Head of caudate nucleus (tissue), 42 donors: ENCODE results near the gene FARS2.
"Not testable (repeated sequence)": the region's sequence is repeated elsewhere in the genome, so short reads cannot be mapped to it uniquely, and the experiment has no call there.

Experiments used
- DNase-seq, 42 donors: peaks; one replicate each; pipeline versions ENCODE4 v3.0.0 to v3.0.0-alpha.2; 2020 to 2021; ENCODE audit warnings: mixed read lengths in 7 of 42
- intact Hi-C: fragments of 100-400 bp; cut with DNase I; formaldehyde crosslinking; loops from one replicate; pipeline ENCODE4 v1.15.0; 2022

The FARS2 gene

DNA sequence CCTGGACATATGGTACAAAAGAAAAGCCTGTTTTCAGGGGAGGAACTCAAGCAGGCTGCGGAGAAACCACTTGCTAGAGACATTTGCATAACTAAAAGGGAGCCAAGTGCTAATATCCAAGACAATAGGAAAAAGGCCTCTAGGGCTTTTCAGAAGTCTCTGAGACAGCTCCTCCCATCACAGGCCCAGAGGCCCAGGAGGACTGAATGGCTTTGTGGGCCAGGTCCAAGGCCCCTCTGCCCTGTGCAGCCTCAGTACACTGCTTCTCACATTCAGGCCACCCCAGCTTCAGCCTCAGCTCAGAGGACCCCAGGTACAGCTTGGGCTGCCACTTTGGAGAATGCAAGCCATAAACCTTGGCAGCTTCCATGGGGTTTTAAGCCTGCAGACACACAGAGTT is 545.1 kb downstream of the FARS2 start:
- intact Hi-C loops, DNase-seq: not testable (repeated sequence)

DNA sequence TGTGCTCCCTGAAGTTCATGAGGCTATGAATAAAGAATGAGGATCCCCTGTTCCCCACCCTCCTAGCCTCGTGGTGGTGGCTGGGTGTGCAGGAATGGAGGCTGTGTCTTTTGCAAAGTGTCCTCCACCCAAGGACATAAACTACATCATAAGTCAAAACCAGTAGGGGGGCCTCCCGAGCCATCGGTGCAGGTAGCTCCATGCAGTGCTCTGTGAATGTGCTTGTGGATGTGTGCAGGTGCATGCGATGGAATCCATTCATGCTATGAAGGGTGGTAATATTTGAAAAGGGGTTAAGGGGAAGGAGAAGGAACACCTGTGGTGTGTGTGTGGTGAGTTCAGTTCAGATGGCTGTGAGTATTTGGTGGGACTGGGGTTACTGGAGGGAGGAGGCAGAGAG is 548.1 kb downstream of the FARS2 start:
- DNase-seq, result no peak
- intact Hi-C loops, result no loop called here

DNA sequence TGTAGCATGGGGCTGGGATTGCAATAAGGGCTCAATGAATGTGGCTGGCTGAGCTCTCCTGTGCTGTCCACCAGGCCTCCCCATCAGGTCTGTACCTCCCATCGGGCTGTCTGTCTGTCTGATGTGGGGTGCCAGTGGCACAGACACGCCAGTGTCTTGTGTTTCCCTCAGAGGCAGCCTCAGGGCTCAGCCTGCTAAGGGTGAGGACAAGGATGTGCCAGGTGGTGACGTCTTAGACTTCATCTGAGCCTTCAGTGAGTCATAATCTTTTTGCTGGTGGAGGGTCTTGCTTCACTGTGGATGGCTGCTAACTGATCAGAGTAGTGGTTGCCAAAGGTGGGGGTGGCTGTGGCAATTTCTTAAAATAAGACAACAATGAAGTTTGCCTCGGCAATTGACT is 550.7 kb downstream of the FARS2 start:
- DNase-seq, result no peak
- intact Hi-C loops, result no loop called here

DNA sequence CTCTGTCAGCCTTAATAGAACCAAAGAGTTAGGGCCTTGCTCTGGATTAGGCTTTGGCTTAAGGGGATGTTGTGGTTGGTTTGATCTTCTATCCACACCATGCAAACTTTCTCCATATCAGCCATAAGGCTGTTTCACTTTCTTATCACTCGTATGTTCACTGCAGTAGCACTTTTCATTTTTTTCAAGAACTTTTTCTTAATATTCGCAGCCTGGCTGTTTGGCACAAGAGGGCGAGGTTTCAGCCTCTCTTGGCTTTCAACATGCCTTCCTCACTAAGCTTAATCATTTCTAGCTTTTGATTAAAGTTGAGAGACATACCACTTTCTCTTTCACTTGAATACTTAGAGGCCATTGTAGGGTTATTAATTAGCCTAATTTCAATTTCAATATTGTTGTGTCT is 552.3 kb downstream of the FARS2 start:
- intact Hi-C loops, result no loop called here
- DNase-seq, result no peak

DNA sequence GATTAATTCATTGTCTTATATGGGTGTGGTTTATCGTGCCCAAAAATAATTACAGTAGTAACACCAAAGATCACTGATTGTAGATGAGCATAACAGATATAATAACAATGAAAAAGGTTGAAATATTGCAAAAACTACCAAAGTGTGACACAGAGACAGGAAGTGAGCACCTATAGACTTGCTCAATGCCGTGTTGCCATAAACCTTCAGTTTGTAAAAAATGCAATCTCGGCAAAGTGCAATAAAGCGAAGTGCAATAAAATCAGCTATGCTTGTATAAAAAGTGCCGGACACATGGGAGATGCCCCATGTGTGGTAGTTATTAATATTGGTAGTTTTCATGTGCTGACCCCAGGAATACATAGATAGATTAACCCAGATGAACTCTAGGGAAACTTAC is 552.8 kb downstream of the FARS2 start:
- intact Hi-C loops, result no loop called here
- DNase-seq, result no peak

DNA sequence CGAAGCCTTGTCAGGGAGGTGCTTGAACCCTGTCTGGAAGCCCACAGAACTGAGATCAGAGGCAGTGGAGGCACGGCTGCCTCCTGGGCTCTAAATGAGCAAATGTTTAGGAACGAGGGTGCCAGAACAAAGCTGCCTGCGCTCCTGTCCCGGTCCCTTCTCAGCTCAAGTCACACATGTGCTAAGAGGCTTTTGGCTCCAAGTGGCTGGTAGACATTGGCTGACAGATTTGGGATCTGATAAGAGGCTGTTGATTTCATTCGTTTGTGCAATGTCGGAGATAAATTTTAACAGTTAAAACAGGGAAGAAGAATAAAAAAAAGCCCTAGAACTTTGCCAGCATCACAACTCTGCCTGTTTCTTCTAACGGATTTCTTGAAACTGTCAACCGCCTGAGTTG is 553.6 kb downstream of the FARS2 start:
- intact Hi-C loops, result no loop called here
- no peak for DNase-seq

DNA sequence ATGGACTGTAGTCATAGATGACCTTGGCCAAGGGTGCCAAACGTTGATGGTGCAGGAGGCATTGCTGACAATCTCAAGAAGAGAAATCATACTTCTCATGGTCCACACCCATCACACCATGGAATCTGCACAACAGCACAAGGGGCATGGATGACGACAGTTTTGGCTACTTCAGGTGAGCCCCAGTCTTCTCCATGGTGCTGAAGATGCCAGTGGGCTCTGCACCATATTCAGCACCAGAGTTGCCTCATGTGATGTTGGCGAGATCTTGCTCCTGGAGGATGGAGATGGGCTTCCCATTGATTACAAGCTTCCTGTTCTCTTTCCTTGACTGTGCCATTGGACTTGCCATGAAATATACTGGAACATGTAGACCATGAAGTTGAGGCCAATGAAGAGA is 556.6 kb downstream of the FARS2 start:
- intact Hi-C loops, result no loop called here
- DNase-seq, result no peak

DNA sequence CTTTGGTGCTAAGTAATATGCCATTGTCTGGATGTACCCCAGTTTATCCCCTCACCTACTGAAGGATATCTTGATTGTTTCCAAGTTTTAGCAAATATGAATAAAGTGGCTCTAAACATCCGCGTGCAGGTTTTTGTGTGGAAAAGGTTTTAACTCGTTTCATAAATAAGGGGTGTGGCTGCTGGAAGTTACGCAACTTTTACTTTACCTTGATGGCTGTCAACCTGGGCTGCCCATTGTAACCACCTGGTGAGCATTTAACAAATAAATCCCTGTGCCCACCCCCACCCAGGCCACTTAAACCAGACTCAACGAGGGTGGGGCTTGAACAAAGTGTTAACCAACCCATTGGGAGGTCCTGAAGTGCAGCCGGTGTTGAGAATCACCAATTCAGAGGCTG is 557.6 kb downstream of the FARS2 start:
- DNase-seq, result no peak
- intact Hi-C loops, result no loop called here
